ENCODE measurements around the gene SEPTIN11. TPM values are rescaled to one million over a fixed set of nuclear protein-coding genes. Genes with fewer than 3 reads are reported as not detected.

SEPTIN11 gene
- total RNA-seq, 1 donor from 2014 or later = 149 TPM

- H3K27ac Mint-ChIP-seq = no peak overlapping the region
- peaks cover 17% of the 10 kb centered on the region for H3K36me3 Mint-ChIP-seq
- no peak for DNase-seq (ENCODE audit: extremely low spot score, unreplicated experiment)
- TF ChIP-seq CTCF (conservative IDR thresholded peaks at IDR 0.05) = no peak
- H3K9me3 Mint-ChIP-seq = peaks cover 4% of the 10 kb centered on the region
- peaks cover 30% of the 10 kb centered on the region for H3K4me1 Mint-ChIP-seq (ENCODE audit: unreplicated experiment)
- H3K27me3 Mint-ChIP-seq = no peaks in the 10 kb centered on the region
- no peak overlapping the region for H3K4me3 Mint-ChIP-seq
Measured at GRCh38 chr4:76974150-76974549, 24.6 kb downstream of the SEPTIN11 start.

GRCh38 chr4:76977113-76977512 is 27.6 kb downstream of the SEPTIN11 start:
- H3K4me1 Mint-ChIP-seq (ENCODE audit: unreplicated experiment) = peaks cover 38% of the 10 kb centered on the region
- H3K9me3 Mint-ChIP-seq = peaks cover 5% of the 10 kb centered on the region
- peaks cover 17% of the 10 kb centered on the region for H3K36me3 Mint-ChIP-seq
- no peak overlapping the region for H3K27ac Mint-ChIP-seq
- no peaks in the 10 kb centered on the region for H3K27me3 Mint-ChIP-seq
- DNase-seq (ENCODE audit: extremely low spot score, unreplicated experiment) = no peak
- no peak overlapping the region for H3K4me3 Mint-ChIP-seq
- TF ChIP-seq CTCF (conservative IDR thresholded peaks at IDR 0.05) = no peak

GRCh38 chr4:76977736-76978350 is 28.3 kb downstream of the SEPTIN11 start:
- Mint-ChIP-seq H3K4me1 (ENCODE audit: unreplicated experiment) (peaks cover 42% of the 10 kb centered on the region), H3K27me3 (no peaks in the 10 kb centered on the region), H3K36me3 (peaks cover 20% of the 10 kb centered on the region), H3K27ac (no peak overlapping the region), H3K4me3 (no peak overlapping the region), H3K9me3 (peaks cover 5% of the 10 kb centered on the region)
- DNase-seq (ENCODE audit: extremely low spot score, unreplicated experiment) = no peak
- TF ChIP-seq CTCF (conservative IDR thresholded peaks at IDR 0.05) = no peak

- no peak overlapping the region for H3K27ac Mint-ChIP-seq
Measured at GRCh38 chr4:76979236-76979635, 29.7 kb downstream of the SEPTIN11 start.

GRCh38 chr4:76980261-76980660 is 30.7 kb downstream of the SEPTIN11 start:
- DNase-seq (ENCODE audit: extremely low spot score, unreplicated experiment) = no peak
- TF ChIP-seq CTCF (conservative IDR thresholded peaks at IDR 0.05) = no peak
- no peak overlapping the region for H3K4me3 Mint-ChIP-seq
- H3K27ac Mint-ChIP-seq = no peak overlapping the region
- peaks cover 5% of the 10 kb centered on the region for H3K9me3 Mint-ChIP-seq
- H3K27me3 Mint-ChIP-seq = no peaks in the 10 kb centered on the region
- peaks cover 61% of the 10 kb centered on the region for H3K4me1 Mint-ChIP-seq (ENCODE audit: unreplicated experiment)
- H3K36me3 Mint-ChIP-seq = peaks cover 20% of the 10 kb centered on the region

More at GRCh38 chr4:76979236-76979635, 29.7 kb downstream of the SEPTIN11 start:
- DNase-seq (ENCODE audit: extremely low spot score, unreplicated experiment) = no peak
- H3K36me3 Mint-ChIP-seq = peaks cover 20% of the 10 kb centered on the region
- H3K9me3 Mint-ChIP-seq = peaks cover 5% of the 10 kb centered on the region
- H3K4me3 Mint-ChIP-seq = no peak overlapping the region
- H3K4me1 Mint-ChIP-seq (ENCODE audit: unreplicated experiment) = peaks cover 51% of the 10 kb centered on the region
- no peak for TF ChIP-seq CTCF (conservative IDR thresholded peaks at IDR 0.05)
- no peaks in the 10 kb centered on the region for H3K27me3 Mint-ChIP-seq
